HS-5 (cell line): ENCODE measurements around the gene OPN4.

Experiments
- DNase-seq: peaks from one replicate; pipeline ENCODE4 v3.0.0-alpha.2; 2012; ENCODE audit warnings: low read depth

The OPN4 gene

DNA sequence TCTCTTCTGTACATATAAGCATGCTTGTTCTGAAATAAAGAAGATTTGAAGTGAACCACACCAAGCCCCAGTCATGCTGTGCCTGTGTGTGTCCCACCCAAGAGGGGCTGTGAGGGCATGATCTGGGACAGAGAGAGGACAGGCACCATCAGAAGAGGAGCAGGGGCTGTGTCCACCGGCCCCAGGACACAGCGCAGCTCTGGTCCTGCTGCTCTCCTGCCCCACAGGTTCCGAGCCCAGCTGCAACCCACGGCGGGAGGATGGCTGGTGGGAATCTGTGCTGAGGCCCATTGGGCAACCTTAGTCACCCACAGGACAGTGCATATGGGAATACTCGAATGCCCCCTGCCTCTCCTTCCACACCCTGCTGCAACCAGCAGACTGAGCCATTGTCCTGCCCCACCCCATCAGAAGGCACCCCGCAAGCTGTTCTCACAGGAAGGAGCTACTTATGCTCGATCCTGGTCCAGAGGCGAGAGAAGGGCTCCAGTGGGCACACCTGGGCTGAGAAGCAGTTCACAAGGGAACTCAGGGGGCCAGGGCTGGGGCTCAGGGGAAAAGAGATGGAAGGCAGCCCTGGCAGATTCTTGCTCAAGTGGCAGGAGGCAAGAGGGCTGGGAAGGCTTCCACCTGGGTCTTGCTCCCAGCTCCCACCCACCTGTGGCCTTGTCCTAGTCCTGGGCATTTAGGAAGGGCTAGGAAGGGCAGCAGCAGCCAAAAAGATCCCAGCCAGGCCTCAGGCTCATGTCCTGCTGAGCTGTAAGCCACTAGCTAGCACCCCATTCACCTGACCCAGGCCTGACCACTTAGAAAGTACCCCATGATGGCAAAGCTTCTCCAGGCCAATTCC lies 45.9 kb downstream of the OPN4 start:
- DNase-seq = no peak

DNA sequence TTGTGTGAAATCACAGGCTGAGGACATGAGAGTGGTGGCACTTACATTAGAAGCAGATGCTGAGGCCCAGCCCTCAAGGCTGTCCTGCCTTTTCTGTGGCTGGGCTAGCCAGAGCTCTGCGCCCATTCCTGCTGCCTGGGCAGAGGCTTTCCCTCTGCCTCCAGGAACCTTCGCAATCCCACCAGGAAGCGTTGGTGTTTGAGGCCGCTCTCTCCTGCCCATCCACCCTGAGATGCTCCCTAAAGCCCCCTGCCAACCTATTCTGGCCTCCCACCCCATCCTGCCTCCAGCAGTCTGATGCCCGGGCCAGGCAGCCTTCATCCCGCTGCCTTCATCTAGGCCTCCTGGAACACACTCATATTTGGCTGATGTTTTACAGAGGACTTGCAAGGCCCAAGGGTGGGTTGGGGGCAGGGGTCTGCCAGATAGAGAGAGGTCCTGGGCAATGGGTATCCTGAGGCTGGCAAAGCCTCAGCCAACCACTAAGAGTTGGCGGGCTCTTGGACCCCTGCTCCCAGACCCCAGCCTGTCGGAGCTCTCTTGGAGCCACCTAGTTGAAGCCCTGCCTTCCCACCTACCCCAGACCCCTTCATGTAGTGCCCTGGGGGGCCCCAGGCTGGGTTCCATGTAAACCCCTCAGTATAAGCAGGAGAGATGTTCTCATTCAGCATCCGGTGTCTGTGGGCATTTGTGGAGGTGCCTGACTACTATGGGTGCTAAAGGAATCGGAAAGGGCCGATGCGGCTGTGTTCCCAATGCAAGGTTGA lies 46.7 kb downstream of the OPN4 start:
- DNase-seq = no peak

DNA sequence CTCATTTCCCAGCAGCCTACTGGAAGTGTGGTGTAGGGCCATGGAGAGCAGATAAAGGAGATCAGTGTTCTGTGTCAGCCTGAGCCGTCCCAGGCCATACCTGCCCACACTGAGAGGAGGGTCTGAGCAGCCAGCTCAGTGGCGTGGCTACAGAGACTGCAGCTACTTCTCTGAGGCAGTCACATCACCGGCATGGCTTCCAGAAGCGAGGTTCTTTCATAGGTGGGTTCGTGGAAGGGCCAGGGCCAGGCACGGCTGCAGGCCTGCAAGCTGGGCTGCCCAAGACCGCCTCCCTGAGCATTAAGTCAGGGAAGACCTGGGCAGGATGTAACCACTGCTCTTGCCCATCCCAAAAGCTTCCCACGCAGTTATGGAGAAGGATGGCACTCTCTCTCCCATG lies 48.8 kb downstream of the OPN4 start:
- DNase-seq = no peak

DNA sequence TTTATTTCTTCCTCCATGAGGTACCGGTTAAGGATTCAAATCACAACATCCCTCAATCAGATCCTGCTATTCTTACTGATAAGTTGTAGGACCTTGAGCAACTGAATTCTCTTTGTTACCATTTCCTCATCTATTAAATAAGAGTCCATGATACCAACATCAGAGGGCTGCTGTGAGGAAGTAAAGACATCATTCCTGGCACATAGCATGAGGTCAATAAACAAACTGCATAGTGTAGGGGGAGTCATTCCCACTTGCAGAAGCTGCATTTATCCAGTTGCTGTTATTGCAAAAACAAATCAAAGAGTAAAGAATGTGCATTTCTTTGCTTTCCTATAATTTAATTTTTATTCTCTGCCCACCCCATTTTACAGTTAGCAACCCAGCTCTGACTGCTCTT lies 50.8 kb downstream of the OPN4 start:
- DNase-seq = no peak

DNA sequence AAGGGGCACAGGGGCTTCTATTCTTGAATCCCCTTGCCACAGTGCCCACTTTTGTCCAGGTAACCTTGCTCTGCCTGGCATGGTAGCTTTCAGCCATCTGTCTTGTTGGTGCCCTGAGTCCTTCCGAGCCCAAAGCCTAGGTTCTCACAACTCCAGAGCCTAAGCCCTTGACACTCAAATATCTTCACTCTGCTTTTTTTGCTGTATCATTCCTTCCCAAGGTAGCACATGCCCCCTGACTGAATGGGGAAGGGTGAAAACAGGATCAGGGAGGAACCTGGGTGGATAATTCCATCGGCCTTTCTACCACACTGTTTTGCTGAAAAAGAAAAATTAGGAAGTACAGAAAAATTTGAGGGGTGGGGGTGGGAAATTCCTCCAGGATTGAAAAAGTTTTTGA lies 51.6 kb downstream of the OPN4 start:
- DNase-seq = no peak

DNA sequence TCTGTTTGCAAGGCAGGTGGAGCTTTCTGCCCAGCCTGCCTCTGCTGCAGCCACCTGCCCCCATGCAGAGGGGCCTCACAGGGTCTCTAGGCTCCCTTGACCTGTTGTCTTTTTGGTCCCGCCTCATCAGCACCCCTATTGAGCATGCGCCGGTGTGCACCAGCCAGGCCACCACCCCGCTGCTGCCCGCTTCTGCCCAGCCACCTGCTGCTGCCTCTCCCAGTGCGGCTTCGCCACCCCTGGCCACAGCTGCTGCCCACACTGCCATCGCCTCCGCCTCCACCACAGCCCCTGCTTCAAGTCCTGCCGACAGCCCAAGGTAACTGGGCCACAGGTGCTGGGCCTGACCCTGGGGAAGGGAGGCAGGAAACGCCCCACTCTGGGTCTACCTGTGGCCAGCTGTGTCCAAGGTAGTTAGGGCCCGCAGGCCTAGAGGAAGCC lies 52.1 kb downstream of the OPN4 start:
- no peak for DNase-seq

DNA sequence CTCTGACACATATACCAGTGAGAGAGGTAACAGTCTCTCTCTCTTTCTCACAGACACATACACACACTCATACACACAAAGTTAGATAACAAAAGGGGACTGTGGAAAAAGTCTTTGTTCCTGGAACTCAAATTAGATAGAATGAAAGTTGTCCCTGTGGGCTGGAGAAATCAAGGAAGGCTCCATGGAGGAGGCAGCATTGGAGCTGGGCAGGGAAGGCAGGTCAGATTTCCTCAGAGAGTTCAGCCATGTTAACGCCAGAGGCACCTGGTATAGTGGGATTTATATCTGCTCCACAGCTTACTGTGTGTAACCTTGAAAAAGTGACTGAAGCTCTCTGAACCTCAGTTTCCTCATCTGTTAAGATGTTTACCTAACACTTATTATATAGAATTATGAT lies 52.6 kb downstream of the OPN4 start:
- DNase-seq = no peak

DNA sequence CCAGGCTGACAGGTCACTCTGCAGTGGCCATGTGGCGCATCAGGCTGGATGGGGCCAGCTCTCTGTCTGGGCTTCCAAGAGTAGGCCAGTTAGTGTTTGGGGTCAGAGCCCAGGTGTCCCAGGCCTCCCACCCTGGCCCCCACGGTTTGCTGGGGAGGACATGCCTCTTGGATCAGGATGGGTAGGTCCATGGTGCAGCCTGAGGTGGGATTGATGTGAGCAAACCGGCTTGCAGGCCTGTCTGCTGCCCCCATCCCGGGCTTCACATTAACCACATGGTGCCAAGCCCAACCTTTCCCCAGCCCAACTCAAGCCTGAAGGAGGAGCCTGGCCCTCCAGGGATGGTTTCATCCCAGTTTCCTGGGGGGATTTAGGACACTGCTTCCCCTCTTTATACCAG lies 53.2 kb downstream of the OPN4 start:
- no peak for DNase-seq

DNA sequence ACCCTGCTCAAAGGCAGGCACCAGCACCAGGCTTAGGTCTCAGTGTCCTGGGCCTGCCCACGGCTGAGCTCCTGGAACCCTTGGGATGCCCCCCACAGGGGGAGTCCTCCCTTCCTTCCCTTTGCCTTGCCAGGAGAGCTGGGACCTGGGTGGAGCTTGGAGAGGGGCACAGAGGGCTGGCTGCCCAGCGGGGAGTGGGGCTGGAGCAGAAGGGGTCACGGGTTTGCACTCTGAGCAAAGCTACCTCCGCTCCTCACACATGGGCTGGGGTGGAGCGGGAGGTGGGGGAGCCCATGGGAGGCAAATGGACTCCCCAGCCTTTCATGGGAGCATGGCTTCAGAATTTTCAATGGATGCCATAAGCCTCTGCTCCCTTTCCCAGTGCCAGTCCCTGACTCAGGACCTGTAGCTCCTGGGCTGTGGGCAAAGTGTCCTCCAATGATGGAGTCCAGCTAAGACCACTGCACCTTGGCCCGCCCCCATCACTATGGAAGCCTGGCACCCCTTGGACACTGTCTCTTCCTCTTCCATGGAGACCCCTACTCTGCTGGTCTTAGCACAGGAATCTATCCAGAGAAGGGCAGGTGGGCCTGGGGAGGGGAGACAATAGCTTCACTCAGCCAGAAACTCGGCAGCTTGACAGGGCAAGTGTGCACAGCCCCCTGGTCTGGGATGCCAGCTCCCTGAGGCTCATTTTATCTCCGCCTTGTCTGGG lies 53.9 kb downstream of the OPN4 start:
- no peak for DNase-seq

DNA sequence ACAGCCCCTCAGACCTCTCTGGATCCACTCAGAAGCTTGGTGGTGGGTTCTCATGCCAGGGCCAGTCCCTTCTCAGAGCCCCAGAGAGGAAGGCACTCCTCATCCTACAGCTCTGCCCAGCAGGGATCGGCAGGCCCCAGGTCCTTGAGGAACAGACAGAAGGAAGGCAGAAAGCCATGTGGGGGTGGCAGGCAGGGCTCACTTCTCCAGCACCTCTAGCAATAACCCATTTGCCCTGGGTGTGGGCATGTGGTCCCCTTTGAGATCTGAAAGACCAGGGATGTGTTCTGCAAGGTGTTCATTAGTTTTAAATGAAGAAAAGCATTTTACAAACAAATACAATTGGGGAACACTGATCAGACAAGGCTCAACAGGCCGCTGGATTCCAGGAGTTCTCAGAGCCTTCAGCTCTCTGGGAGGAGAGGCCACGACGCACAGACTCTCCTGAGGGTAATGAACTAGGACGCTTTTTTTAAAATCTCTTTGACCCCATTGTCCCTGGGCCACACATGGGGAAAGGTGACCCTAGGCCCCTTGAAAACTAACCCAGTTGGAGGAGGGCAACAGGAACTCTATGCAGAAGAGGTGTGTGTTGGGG lies 54.5 kb downstream of the OPN4 start:
- DNase-seq = no peak

DNA sequence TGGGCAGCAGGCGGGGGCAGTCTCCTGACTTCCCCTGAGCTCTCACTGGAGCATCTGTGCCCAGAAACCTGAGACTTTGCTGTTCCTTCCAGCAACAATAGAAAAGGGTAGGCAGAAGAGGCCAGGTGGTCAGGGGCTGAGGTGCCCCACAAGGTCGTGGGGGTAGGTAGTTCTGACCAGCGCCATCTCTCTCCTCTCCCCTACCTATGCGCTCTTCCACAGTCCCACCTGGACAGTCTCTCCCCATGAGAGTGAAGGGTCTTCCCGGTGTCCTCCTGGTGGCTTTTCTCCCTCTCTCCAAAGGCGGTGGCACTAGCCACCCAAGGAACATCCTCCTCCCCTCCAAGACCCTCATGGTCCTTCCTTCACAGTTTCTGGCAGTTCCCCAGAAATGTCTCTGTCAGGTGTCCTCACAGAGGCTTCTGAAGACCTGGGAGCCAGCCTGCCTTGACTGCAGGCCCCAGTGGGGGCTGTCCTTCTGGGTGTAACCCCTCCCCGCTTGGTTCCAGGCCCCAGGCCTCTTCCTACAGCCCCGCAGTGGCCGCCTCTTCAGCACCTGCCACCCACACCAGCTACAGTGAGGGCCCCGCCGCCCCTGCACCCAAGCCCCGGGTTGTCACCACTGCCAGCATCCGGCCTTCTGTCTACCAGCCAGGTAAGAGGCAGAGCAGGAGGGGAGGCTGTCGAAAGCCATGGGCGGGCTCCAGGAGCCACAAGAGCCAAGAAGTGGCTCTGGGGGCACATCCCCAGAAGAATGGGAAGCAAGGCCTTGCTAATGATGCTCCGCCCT lies 55.2 kb downstream of the OPN4 start:
- no peak for DNase-seq

DNA sequence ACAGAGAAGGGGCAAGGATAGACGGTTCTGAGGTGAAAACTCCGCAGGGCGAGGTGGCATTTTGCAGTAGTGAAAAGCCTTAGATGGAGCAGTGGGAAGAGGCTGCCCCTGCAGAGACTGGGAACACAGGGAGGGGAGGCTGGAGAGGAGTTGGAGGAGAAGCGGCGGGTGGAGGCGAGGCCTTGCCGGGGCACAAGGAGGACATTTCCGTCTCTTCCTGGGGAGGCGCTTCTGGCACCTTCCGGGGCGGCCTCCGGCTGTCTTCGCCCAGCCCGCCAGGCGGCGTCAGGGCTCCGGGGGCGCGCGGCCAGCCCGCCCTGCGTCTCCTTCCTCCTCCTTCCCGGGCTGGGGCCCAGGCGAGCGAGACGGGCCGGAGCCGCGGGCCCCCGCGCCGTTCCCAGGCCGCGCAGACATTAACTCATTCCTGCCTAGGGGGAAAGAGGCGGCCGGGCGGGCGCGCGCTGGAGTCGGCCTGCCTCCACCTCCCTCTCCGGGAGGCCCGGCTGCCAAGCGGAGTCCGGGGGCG lies 56.7 kb downstream of the OPN4 start:
- DNase-seq = peak; percentile 53

DNA sequence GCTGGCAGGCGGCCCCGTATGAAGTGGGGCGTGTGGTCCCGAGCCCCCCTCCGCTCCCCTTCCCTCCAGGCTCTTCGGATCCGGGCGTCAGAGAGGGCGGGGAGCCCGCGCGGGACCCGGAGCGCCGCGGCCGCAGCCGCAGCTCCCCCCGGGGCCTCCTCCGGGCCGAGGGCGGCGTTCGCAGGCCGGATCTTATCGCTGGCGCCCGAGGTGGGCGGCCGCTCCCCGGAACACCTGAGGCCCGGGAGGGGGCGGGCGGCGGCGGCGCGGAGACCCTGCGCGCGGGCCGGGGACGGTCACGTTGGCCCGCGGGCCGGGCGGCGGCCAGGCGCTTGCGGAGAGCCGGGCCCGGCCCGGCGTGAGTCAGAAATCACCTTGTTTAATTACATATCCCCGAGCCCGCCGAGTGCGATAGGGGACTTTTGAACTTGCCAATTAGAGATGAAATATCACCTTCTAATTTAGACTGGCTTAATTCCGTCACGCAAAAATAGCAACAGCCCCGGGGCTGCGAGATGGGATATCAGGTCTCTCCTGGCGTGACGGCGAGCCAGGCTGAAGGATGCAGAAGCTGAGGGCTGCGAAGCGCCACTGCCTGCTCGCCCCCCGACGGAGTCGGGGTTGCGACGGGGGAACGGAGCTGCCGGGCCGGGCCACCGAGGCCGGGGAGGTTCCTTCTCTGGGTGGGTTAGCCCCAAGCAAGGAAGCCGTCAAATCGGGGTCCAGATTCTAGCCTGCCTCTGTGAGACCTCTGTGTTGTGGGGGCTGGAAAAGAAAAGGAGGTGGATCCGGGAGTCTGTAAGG lies 57.4 kb downstream of the OPN4 start:
- DNase-seq = no peak

DNA sequence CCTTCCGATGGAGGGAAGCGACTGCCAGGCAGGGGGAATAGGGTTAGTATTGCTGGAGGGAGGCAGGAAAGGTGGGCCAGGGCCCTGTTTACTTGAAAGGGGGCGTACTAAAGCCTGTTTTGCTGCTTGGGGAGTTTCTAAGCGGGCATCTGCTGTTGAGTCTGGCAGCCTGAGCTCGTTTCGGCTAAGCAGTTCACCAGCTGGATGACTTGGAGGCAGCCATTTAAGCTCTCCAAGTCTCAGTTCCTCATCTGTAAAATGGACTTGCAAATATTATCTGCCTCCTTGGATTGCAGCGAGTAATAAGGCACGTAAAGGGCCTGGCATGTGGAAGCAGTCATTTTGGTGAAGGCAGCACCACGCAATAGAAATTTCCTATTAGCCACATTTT lies 58.0 kb downstream of the OPN4 start:
- DNase-seq = no peak

DNA sequence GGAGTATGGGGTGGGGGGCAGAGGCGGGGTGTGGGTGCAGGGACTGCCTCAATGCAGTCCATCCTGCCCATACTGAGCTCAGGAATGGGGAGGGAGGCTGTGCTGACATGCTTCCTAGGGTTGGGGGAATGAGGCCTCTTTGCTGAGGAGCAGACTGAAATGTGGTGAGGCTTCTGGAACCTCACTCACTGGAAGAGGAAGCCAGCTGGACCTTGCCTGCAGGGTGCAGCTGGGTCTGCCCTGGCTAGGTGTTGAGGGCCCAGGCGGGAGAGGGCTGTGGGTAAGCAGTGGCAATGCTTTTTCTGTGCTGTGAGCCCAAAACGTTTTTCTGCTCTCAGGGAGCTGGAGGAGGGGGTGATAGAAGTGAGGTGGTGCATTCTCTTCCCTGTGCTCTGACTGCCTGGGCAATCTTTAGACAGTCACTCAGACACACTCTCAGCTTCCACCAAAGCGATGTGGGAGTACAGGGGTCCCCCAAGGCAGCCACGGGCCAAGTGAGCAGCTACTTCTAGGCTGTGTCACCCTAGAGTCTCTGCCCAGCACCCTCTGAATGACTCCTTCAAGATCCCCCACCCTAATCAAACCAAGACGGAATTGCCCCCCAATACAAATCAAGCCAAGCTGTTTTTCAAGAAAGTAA lies 60.9 kb downstream of the OPN4 start:
- DNase-seq = no peak

DNA sequence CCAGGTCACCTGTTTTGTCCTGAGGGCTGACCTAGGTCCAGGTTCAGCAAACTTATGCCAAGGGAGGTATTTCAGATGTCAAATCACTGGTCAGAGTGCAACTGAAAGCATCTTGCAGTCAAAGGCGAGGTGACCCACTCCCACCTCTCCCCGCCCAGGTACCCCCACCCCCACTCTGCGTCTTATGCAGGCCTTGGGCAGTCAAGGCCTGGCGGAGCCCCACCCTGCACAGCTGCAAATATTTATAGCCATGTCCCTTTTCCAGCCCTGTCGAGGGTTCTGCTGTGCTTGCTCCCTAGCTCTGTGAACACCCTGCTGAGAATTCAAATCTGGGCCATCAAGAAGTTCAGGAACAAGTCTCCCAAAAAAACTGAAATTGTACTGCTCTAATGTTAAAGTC lies 61.5 kb downstream of the OPN4 start:
- no peak for DNase-seq
